Hippocampal formation (tissue), 2 donors: ENCODE data around the gene CMPK1.
"Not testable (repeated sequence)": the region's sequence is repeated elsewhere in the genome, so short reads cannot be mapped to it uniquely, and the experiment has no call there.

ENCODE experiments used
- DNase-seq, 2 donors: peaks; one replicate each; lab custom pipeline; 2025; lab: John Stamatoyannopoulos, UW

The CMPK1 gene

DNA sequence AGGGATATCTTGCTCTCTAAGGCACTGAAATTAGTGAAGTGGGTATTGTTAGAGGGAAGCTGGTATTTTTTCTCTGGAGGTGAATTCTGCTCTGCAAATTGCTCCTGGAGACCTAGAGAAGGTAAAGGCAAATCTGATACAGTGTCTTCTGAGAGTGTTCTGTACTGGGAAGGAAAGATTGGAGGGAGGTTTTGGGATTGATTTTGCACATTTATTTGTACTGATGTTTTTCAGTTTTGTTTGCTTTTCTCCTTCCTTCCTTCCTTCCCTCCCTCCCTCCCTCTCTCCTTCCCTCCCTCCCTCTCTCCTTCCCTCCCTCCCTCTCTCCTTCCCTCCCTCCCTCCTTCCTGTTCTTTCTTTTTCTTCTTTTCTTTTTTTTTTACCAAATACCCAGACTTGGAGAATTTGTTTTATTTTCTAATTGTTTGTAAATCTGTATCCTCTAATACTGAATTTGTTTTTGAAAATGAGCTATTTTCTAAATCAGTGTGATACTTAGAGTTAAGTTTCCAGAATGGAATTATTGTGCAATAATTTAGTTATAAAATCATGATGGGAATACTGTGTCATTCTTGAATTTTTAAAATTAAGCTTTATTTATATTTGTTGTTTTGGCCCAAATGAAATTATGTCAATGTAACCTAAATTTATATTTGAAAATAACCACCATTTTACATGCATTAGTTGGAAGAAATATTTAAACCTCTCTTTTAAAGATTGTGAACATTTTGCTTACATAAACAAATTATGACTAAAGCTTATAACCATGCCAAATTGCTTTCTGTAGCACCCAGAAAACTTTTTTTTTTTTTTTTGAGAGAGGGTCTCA, 4.9 kb downstream of the CMPK1 start:
- DNase-seq: no peak

- DNase-seq: no peak
Measured at GRCh38 chr1:47340227-47340626, 6.6 kb downstream of the CMPK1 start.

DNA sequence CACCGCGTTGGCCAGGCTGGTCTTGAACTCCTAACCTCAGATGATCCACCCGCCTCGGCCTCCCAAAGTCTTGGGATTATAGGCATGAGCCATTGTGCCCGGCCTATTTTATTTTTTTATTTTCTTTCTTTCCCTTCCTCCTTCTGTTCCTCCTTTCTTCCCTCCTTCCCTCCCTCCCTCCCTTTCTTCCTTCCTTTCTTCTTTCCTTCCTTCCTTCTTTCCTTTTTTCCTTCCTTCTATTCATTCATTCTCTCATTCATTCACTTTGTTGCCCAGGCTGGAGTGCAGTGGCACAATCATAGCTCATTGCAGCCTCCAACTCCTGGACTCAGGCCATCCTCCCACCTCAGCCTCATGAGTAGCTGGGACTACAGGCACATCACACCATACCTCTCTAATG, 13.4 kb downstream of the CMPK1 start:
- not testable (repeated sequence) for DNase-seq

- no peak for DNase-seq
Measured at GRCh38 chr1:47347735-47348134, 14.1 kb downstream of the CMPK1 start.

GRCh38 chr1:47348246-47348645, 14.7 kb downstream of the CMPK1 start:
- DNase-seq: no peak

DNA sequence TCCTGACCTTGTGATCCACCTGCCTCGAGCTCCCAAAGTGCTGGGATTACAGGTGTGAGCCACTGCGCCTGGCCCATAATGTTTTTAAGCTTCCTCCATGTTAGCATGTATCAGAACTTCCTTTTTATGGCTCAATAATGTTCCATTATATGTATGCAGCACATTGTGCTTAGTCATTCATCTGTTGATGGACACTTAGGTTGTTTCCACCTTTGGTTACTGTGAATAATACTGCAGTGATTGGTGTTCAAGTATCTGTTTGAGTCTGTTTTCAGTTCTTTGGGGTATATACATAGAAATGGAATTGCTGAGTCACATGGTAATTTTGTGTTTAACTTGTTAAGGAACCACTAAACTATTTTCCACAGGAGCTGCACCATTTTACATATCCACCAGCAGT, 17.7 kb downstream of the CMPK1 start:
- DNase-seq: no peak

DNA sequence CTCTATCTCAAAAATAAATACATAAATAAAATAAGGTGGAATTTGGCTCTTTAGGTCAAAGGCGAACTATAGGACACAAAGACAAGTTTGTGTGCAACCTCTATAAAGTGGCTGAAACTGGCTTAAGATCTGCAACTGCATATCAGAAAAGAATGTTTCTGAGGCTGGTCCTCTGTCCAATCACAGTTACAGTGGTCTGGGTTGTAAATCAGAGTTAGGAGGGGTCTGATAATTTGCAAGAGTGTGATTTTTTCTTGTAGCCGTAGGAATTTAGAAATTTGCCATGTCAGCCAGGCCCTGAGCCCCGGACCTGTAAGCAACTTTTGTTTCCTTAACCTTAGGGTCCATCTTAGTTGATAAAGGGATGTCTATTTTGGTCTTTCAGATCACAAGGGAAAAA, 27.8 kb downstream of the CMPK1 start:
- DNase-seq: no peak

- DNase-seq: no peak
Measured at GRCh38 chr1:47362828-47363227, 29.2 kb downstream of the CMPK1 start.

GRCh38 chr1:47367651-47368050, 34.1 kb downstream of the CMPK1 start:
- DNase-seq: no peak

DNA sequence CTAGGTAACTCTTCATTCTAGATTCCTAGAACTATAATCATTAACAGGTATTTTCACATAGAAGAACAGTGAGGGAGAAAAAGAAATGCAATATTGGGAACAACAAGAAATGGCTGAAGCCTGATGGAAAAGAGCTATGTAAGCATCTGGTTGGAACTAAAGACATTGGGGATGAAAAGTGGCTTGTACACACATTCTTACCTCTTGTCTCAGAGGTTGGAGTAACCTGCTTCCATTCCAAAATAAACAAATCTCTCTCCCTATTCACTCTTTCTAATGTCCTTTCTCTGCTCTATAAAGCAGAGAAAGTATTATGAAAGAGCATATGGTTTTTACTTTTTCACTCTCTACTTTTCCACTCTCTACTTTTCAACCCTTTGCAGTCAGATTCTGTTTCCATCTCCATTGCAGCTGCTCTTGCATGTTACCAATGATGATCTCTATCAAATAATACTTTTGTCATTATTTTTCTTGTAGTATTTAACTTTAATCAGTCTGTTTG, 37.5 kb downstream of the CMPK1 start:
- no peak for DNase-seq

- no peak for DNase-seq
Measured at GRCh38 chr1:47374501-47374900, 40.9 kb downstream of the CMPK1 start.

GRCh38 chr1:47378147-47378546, 44.6 kb downstream of the CMPK1 start:
- DNase-seq: no peak

- DNase-seq: no peak
Measured at GRCh38 chr1:47380699-47381098, 47.1 kb downstream of the CMPK1 start.

GRCh38 chr1:47382399-47382983, 48.9 kb downstream of the CMPK1 start:
- no peak for DNase-seq

GRCh38 chr1:47384083-47384482, 50.5 kb downstream of the CMPK1 start:
- DNase-seq: no peak

GRCh38 chr1:47385020-47385419, 51.4 kb downstream of the CMPK1 start:
- no peak for DNase-seq

GRCh38 chr1:47386268-47386667, 52.7 kb downstream of the CMPK1 start:
- no peak for DNase-seq

DNA sequence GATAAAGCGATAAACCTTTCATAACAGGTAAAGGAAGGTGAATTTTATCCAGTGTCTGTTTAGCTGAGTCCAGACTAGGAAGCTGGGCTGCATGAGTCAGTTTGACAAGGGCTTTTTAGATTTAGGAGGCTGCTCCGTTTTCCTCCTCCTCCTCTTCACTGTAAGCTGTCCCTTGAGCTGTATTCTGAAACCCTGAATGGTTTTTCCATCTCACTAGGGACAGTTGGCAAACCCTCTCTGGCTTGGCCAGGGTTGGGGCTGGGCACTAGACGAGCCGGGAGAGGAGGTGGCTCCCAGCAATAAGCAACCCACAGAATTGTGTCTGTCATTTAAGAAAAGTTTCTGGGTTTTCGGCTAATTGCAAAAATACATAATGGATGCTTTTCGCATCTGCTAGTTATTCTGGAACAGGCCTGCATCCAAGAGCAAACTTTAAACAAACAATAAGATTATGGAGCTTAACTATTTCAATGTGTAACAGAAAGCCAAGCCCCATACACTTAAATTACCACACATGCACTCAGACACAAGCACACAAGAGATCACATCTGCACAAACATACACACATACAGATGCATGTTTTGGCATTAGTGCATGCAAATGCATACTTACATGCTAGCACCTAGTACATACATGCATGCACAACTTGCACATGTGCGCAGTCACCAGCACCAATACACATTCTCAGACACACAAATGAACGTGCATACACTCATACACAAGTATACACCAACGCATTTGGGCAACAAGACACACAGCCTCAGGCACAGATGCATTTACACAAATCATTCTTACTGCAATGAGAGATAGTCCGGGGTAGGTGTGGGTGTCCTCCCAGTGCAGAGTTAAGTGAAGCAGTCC, 54.7 kb downstream of the CMPK1 start:
- peak in 1 of 2 donors; percentile 4 for DNase-seq

- DNase-seq: peak in 1 of 2 donors; percentile 14
Measured at GRCh38 chr1:47388891-47389238, 55.3 kb downstream of the CMPK1 start.

DNA sequence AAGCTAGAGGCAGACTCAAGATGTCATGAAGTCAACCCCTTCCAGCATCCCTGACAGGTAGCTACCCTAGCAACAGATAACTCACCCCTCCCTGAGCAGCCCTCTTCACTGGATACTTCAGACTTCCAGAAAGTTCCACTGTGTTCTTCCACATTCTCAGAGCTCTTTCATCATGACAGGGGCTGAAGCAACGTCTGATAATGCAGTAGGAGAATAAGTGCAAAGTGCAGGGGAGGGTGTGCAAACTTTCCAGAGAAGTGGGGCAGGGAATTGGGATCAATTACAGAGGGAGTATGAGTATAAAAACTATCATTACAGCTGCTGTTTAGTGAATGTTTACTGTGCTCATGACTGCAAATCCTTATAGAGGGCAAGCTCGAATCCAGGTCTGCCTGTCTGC, 56.1 kb downstream of the CMPK1 start:
- DNase-seq: no peak

GRCh38 chr1:47390843-47391242, 57.3 kb downstream of the CMPK1 start:
- DNase-seq: no peak

DNA sequence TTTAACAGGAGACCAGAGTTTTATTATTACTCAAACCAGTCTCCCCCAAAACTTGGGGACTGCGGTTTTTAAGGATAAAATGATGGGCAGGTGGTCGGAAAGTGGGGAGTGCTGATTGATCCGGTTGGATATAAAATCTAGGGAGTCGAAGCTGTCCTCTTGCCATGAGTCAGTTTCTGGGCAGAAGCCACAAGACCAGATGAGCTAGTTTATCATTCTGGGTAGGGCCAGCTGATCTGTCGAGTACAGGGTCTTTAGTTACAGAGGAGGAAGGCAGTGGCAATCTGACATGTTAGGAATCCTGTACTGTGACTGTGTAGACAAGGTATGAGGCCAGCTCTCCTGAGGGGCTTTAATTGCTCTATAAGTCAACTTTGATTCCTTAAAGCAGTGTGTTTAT, 59.6 kb downstream of the CMPK1 start:
- no peak for DNase-seq

GRCh38 chr1:47395433-47395832, 61.8 kb downstream of the CMPK1 start:
- no peak for DNase-seq
